ENCODE measurements around the gene TMUB1. TPM values are rescaled to one million over a fixed set of nuclear protein-coding genes. Genes with fewer than 3 reads are reported as not detected.
A peak's percentile ranks its signal among the peaks of the same experiment; 100 is the strongest.

The TMUB1 gene
- total and polyA plus RNA-seq, 7 experiments from 2014 or later: 36.0 to 61.2 (median 42.2) TPM

DNA sequence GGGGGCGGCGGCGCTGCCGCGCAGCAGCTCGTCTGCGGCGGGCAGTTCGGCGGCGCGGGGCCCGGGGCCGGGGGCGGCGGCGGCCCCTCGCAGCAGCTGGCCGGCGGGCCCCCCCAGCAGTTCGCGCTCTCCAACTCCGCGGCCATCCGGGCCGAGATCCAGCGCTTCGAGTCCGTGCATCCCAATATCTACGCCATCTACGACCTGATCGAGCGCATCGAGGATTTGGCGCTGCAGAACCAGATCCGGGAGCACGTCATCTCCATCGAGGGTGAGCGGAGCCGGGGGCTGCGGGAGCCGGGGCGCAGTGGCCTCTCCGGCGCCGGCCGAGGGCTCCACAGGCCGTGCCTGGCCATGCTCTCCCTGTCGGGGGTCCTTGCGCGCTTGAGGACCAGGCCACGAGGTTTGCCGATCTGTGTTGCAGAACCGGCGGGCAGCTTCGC, 3.5 kb upstream of the TMUB1 start:
- Mint-ChIP-seq H3K27ac (peak overlapping the region in 8 of 9 donors; percentile 51 to 90 (median 86)), H3K9me3 (peaks cover 0 to 3% (median 0%) of the 10 kb centered on the region in 11 donors), H3K4me1 (peaks cover 31 to 57% (median 45%) of the 10 kb centered on the region in 7 donors), H3K4me3 (peak overlapping the region; percentile 82 to 92 (median 90)), H3K27me3 (peaks cover 0 to 14% (median 0%) of the 10 kb centered on the region in 5 donors), H3K36me3 (peaks cover 0 to 1% (median 0%) of the 10 kb centered on the region in 5 donors)
- no peaks in the 10 kb centered on the region for H3K27me3 ChIP-seq (ENCODE audit: control insufficient read depth in 2 of 2, insufficient read depth in 2 of 2, low read length in 2 of 2)
- ChIA-PET POLR2A (interaction anchor here (0.6 to 1.3 kb wide), 3 partner anchors 61 to 743 kb away, joined by 3 to 4 read pairs (median 3); no protein-coding TSS in a partner anchor), CTCF (interaction anchor here (1.1 kb wide), 1 partner anchor 13 kb away, joined by 3 read pairs; no protein-coding TSS in a partner anchor)
- H3K27ac ChIP-seq (ENCODE audit: low read depth, low read length): peak overlapping the region; percentile 68
- intact Hi-C loops (cut with micrococcal nuclease): loop anchor here (1.0 to 10.0 kb wide), 10 partner anchors 24 to 1942 kb away; partner anchors contain the start of genes ABCF2 (in 1 of the 2), KMT2C (in 1 of the 2), RHEB (in 1 of the 2) and ZNF398 (in 1 of the 2)
- H3K4me3 ChIP-seq (ENCODE audit: low read length): peak overlapping the region; percentile 68
- no peak for ATAC-seq
- no peaks in the 10 kb centered on the region for H3K9me3 ChIP-seq (ENCODE audit: control insufficient read depth in 2 of 3, low read length in 3 of 3)
- DNase-seq: peak in 6 of 9 donors; percentile 24 to 52 (median 36)
- peaks cover 30 to 38% of the 10 kb centered on the region in 2 donors for H3K4me1 ChIP-seq (ENCODE audit: control insufficient read depth in 2 of 2, insufficient read depth in 2 of 2, low read length in 2 of 2)
- H3K36me3 ChIP-seq (ENCODE audit: control insufficient read depth in 2 of 3, insufficient read depth in 3 of 3, low read length in 3 of 3): no peaks in the 10 kb centered on the region

DNA sequence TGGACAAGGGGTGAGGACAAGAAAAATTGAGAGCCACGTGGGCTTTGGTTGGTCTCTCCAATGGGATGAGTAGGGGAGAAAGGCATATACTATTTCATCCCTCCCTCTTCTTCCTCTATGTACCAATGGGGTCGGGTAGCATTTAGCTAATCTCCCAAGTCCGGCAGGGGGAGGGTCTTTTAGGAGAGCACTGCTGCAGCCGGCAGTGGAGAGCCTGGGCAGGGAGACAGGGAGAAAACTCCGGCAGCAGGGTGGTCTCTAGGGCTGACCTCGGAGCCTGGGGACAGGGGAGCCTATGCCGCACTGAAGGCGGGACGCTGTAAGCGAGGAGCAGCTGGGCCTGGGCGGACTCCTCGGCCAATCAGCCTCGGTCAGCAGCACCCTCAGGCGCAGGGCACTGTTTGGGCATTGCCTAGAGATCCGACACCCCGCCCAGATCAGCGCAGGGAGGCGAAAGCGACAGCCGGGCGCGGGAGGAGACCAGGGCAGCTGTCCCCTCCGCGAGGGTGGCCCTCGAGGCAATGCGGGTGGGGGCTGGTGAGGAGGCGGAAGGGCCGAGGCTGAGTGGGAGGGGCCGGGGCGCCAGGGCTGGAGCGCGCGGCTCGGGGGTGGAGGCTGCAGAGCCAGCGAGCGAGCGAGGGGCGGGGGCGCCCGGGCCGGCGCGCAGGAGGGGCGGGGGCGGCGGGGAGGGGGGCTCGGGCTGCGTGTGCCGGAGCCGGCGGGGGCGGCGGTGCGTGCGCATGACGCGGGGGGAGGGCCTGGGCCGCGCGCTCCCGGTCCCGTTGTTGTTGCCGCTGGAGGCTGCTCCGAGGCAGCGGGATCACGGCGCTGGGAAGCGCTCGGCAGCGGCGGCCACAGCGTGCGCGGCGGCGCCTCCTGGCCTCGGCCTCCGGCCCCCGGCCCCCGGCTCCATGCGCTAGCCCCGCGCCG, 2.7 kb upstream of the TMUB1 start, which contains the start of gene AGAP3:
Gene AGAP3 (plus strand): TSS at position 785 of the 930 bp plus-strand sequence. CDS start 267 bp downstream, outside the sequence.
- H3K36me3 Mint-ChIP-seq: peaks cover 0 to 1% (median 0%) of the 10 kb centered on the region in 5 donors
- peak; percentile 23 for ATAC-seq
- H3K4me3 ChIP-seq (ENCODE audit: low read length): peak within 1 kb of the TSS; percentile 68
- peaks cover 36 to 41% of the 10 kb centered on the region in 2 donors for H3K4me1 ChIP-seq (ENCODE audit: control insufficient read depth in 2 of 2, insufficient read depth in 2 of 2, low read length in 2 of 2)
- peaks cover 0 to 14% (median 0%) of the 10 kb centered on the region in 5 donors for H3K27me3 Mint-ChIP-seq
- H3K36me3 ChIP-seq (ENCODE audit: control insufficient read depth in 2 of 3, insufficient read depth in 3 of 3, low read length in 3 of 3): no peaks in the 10 kb centered on the region
- peak within 1 kb of the TSS; percentile 68 for H3K27ac ChIP-seq (ENCODE audit: low read depth, low read length)
- intact Hi-C loops (cut with micrococcal nuclease): loop anchor here (2.0 to 10.0 kb wide), 8 partner anchors 25 to 1941 kb away; partner anchors contain the start of genes KMT2C (in 1 of the 2), RHEB (in 1 of the 2), ZNF398 (in 1 of the 2) and ZNF862 (in 1 of the 2)
- peak within 1 kb of the TSS; percentile 87 to 97 (median 92) for H3K4me3 Mint-ChIP-seq
- H3K4me1 Mint-ChIP-seq: peaks cover 31 to 55% (median 41%) of the 10 kb centered on the region in 7 donors
- H3K27ac Mint-ChIP-seq: peak within 1 kb of the TSS; percentile 56 to 96 (median 87)
- H3K9me3 ChIP-seq (ENCODE audit: control insufficient read depth in 2 of 3, low read length in 3 of 3): no peaks in the 10 kb centered on the region
- CTCF ChIA-PET: interaction anchor here (1.1 to 3.4 kb wide), 3 partner anchors 24 to 113 kb away, joined by 3 to 15 read pairs (median 4); partner anchors contain the start of genes CDK5 and SLC4A2
- H3K27me3 ChIP-seq (ENCODE audit: control insufficient read depth in 2 of 2, insufficient read depth in 2 of 2, low read length in 2 of 2): no peaks in the 10 kb centered on the region
- peaks cover 0 to 3% (median 0%) of the 10 kb centered on the region in 11 donors for H3K9me3 Mint-ChIP-seq
- DNase-seq: peak; percentile 41 to 75 (median 50)
- POLR2A ChIA-PET: interaction anchor here (0.9 to 3.0 kb wide), 6 partner anchors 26 to 111 kb away, joined by 3 to 14 read pairs (median 3); partner anchors contain the start of gene SLC4A2

DNA sequence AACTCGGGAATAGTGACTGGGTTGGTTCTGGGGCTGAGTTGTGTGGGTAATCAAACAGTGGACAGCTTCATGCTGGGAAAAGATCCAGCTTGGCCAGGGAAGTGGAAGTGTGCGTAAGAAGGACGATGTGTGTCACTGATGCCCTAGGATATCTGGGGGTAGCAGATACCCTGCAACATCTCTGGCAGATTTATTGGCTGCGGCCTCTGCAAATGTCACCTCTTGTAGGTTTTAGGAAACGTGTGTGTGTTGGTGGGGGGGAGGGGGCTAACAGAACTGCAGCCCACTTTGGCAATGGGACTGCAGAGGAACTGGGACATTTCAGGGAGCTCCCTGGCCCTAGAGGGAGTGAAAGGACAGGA, 2.0 kb upstream of the TMUB1 start:
- peak overlapping the region; percentile 72 to 97 (median 86) for H3K4me3 Mint-ChIP-seq
- peaks cover 0 to 3% (median 0%) of the 10 kb centered on the region in 3 experiments for H3K36me3 ChIP-seq (ENCODE audit: control insufficient read depth in 2 of 3, insufficient read depth in 3 of 3, low read length in 3 of 3)
- peak overlapping the region; percentile 58 for H3K4me3 ChIP-seq (ENCODE audit: low read length)
- H3K4me1 Mint-ChIP-seq: peaks cover 31 to 55% (median 41%) of the 10 kb centered on the region in 7 donors
- H3K36me3 Mint-ChIP-seq: peaks cover 0 to 1% (median 0%) of the 10 kb centered on the region in 5 donors
- peak overlapping the region; percentile 56 to 96 (median 86) for H3K27ac Mint-ChIP-seq
- H3K9me3 ChIP-seq (ENCODE audit: control insufficient read depth in 2 of 3, low read length in 3 of 3): no peaks in the 10 kb centered on the region
- ChIA-PET POLR2A (interaction anchor here (0.7 to 3.0 kb wide), 9 partner anchors 26 to 110 kb away, joined by 3 to 14 read pairs (median 3); partner anchors contain the start of genes ABCB8 and SLC4A2), CTCF (interaction anchor here (0.9 to 3.4 kb wide), 5 partner anchors 24 to 187 kb away, joined by 3 to 15 read pairs (median 4); partner anchors contain the start of genes CDK5 and SLC4A2)
- H3K27me3 ChIP-seq (ENCODE audit: control insufficient read depth in 2 of 2, insufficient read depth in 2 of 2, low read length in 2 of 2): no peaks in the 10 kb centered on the region
- H3K9me3 Mint-ChIP-seq: peaks cover 0 to 3% (median 0%) of the 10 kb centered on the region in 11 donors
- H3K4me1 ChIP-seq (ENCODE audit: control insufficient read depth in 2 of 2, insufficient read depth in 2 of 2, low read length in 2 of 2): peaks cover 37 to 44% of the 10 kb centered on the region in 2 donors
- intact Hi-C loops (cut with micrococcal nuclease): loop anchor here (10.0 kb wide), 6 partner anchors 429 to 1941 kb away; partner anchors contain the start of genes KMT2C (in 1 of the 2), RHEB (in 1 of the 2), ZNF398 (in 1 of the 2) and ZNF862 (in 1 of the 2)
- H3K27ac ChIP-seq (ENCODE audit: low read depth, low read length): peak overlapping the region; percentile 62
- ATAC-seq: no peak
- DNase-seq: no peak
- peaks cover 0 to 14% (median 0%) of the 10 kb centered on the region in 5 donors for H3K27me3 Mint-ChIP-seq

DNA sequence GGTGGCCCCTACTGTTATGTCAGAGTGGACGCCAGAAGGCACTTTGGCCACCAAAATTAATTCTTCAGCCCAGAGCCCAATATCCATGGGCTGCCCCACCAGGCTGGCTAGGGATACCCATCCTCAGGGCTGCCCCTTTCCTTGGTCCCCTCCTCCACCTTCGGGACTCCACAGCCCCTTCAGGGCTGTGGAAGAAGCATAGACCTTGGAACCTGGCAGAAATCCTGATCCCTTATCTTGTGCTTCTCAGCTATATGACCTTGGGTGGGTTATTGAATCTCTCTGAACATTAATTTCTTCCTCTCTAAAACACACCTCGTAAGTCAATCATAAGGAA, 499 bp upstream of the TMUB1 start:
- Mint-ChIP-seq H3K27me3 (peaks cover 0 to 14% (median 0%) of the 10 kb centered on the region in 5 donors), H3K36me3 (peaks cover 0 to 7% (median 0%) of the 10 kb centered on the region in 5 donors), H3K9me3 (peaks cover 0 to 3% (median 0%) of the 10 kb centered on the region in 11 donors), H3K27ac (peak overlapping the region; percentile 66 to 96 (median 87)), H3K4me3 (peak overlapping the region; percentile 77 to 97 (median 84)), H3K4me1 (peaks cover 22 to 56% (median 42%) of the 10 kb centered on the region in 7 donors)
- Histone ChIP-seq H3K4me1 (ENCODE audit: control insufficient read depth in 2 of 2, insufficient read depth in 2 of 2, low read length in 2 of 2) (peaks cover 49 to 56% of the 10 kb centered on the region in 2 donors), H3K27me3 (ENCODE audit: control insufficient read depth in 2 of 2, insufficient read depth in 2 of 2, low read length in 2 of 2) (no peaks in the 10 kb centered on the region), H3K27ac (ENCODE audit: low read depth, low read length) (peak overlapping the region; percentile 93), H3K36me3 (ENCODE audit: control insufficient read depth in 2 of 3, insufficient read depth in 3 of 3, low read length in 3 of 3) (peaks cover 0 to 6% (median 0%) of the 10 kb centered on the region in 3 experiments), H3K4me3 (ENCODE audit: low read length) (peak overlapping the region; percentile 73), H3K9me3 (ENCODE audit: control insufficient read depth in 2 of 3, low read length in 3 of 3) (no peaks in the 10 kb centered on the region)
- no peak for ATAC-seq
- ChIA-PET POLR2A (interaction anchor here (0.9 to 3.0 kb wide), 6 partner anchors 11 to 109 kb away, joined by 3 to 14 read pairs (median 6); partner anchors contain the start of genes ABCB8 and SLC4A2), CTCF (interaction anchor here (1.5 to 3.4 kb wide), 2 partner anchors 25 to 185 kb away, joined by 4 to 15 read pairs; partner anchors contain the start of genes CDK5 and SLC4A2)
- DNase-seq: no peak
- intact Hi-C loops (cut with micrococcal nuclease): loop anchor here (1.0 to 10.0 kb wide), 13 partner anchors 70 to 1939 kb away; partner anchors contain the start of genes RHEB (in 2 of the 2), ABCF2 (in 1 of the 2), KMT2C (in 1 of the 2) and ZNF398 (in 1 of the 2)

DNA sequence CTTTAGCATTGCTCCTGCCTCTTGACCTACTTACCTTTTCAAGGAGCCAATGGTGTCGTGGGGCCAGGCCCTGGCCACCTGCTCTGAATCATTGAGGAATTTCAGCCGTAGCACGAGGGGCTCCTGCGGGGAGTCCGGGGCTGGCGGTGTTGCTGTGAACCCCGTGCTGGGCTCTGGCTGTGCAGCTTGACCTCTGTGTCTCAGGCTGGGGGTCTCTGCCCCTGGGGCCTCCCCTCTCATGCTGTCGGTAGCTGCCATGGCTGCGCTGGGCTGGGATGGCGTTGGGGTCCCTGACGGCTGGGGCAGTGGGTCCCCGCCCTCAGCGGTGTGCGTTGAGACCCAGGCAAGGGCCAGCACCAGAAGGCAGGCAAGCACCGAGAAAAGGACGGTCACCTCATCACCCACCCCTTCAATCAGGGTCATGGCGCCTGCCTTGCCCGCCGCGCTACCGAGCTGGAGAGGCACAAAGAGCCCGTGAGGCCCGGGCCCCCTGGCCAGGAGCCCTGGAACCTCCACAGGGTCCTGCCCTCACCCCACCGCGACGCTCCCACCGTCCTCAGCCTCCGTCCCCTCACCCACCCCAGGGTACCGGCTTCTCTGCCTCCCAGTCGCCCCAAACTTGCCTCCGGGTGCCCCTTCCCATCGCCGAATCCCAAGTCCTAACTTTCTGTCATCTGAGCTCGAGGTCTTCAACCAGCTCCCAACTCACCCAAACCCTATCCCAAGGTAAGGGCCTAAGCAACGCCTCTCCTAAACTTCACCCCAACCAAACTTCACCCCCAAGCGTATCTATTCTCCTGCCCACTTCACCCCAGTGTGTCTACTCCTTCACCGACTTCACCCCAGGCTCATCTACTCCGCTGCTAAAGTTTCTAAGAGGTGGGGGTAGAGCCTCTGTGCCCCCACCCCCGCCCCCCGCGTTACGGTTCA, 887 bp downstream of the TMUB1 start:
- ATAC-seq: no peak
- Histone ChIP-seq H3K9me3 (ENCODE audit: control insufficient read depth in 2 of 3, low read length in 3 of 3) (no peaks in the 10 kb centered on the region), H3K27ac (ENCODE audit: low read depth, low read length) (peak overlapping the region; percentile 93), H3K36me3 (ENCODE audit: control insufficient read depth in 2 of 3, insufficient read depth in 3 of 3, low read length in 3 of 3) (peaks cover 0 to 10% (median 0%) of the 10 kb centered on the region in 3 experiments), H3K27me3 (ENCODE audit: control insufficient read depth in 2 of 2, insufficient read depth in 2 of 2, low read length in 2 of 2) (no peaks in the 10 kb centered on the region), H3K4me3 (ENCODE audit: low read length) (peak overlapping the region; percentile 73), H3K4me1 (ENCODE audit: control insufficient read depth in 2 of 2, insufficient read depth in 2 of 2, low read length in 2 of 2) (peaks cover 44 to 47% of the 10 kb centered on the region in 2 donors)
- Mint-ChIP-seq H3K27ac (peak overlapping the region; percentile 66 to 98 (median 90)), H3K9me3 (peaks cover 0 to 3% (median 0%) of the 10 kb centered on the region in 11 donors), H3K27me3 (peaks cover 0 to 14% (median 0%) of the 10 kb centered on the region in 5 donors), H3K4me3 (peak overlapping the region; percentile 81 to 97 (median 90)), H3K36me3 (peaks cover 0 to 10% (median 0%) of the 10 kb centered on the region in 5 donors), H3K4me1 (peaks cover 21 to 55% (median 43%) of the 10 kb centered on the region in 7 donors)
- no peak for DNase-seq
- POLR2A ChIA-PET: interaction anchor here (0.8 to 3.0 kb wide), 6 partner anchors 13 to 108 kb away, joined by 3 to 14 read pairs (median 4); partner anchors contain the start of genes ABCB8, CDK5 and SLC4A2
- CTCF ChIA-PET: interaction anchor here (0.7 to 3.4 kb wide), 2 partner anchors 24 to 60 kb away, joined by 4 to 15 read pairs; partner anchors contain the start of genes CDK5 and SLC4A2
- intact Hi-C loops (cut with micrococcal nuclease): loop anchor here (1.0 to 10.0 kb wide), 13 partner anchors 69 to 1938 kb away; partner anchors contain the start of genes RHEB (in 2 of the 2), ABCF2 (in 1 of the 2), KMT2C (in 1 of the 2) and ZNF398 (in 1 of the 2)
